Central memory CD4-positive, alpha-beta T cell (primary cell): Measurements from ENCODE around the gene VAX1.

Experiments used
- DNase-seq: peaks from one replicate; pipeline ENCODE4 v3.0.0; 2022

Gene VAX1

GRCh38 chr10:117163954-117164548 is 26.0 kb upstream of the VAX1 start:
- DNase-seq = no peak

GRCh38 chr10:117163061-117163953 is 25.2 kb upstream of the VAX1 start:
- no peak for DNase-seq

GRCh38 chr10:117162093-117163060 is 24.3 kb upstream of the VAX1 start:
- no peak for DNase-seq

GRCh38 chr10:117161386-117162033 is 23.4 kb upstream of the VAX1 start:
- DNase-seq = no peak

- DNase-seq = no peak
Observed at GRCh38 chr10:117160567-117160966, 22.5 kb upstream of the VAX1 start.

GRCh38 chr10:117159390-117159789 is 21.3 kb upstream of the VAX1 start:
- DNase-seq = no peak

- DNase-seq = no peak
Observed at GRCh38 chr10:117158297-117158696, 20.2 kb upstream of the VAX1 start.

- no peak for DNase-seq
Observed at GRCh38 chr10:117152668-117153067, 14.6 kb upstream of the VAX1 start.

GRCh38 chr10:117148284-117148683 is 10.2 kb upstream of the VAX1 start:
- no peak for DNase-seq

GRCh38 chr10:117145019-117145418 is 6.9 kb upstream of the VAX1 start:
- DNase-seq = no peak

GRCh38 chr10:117143103-117143823 is 5.2 kb upstream of the VAX1 start:
- no peak for DNase-seq

- DNase-seq = no peak
Observed at GRCh38 chr10:117140525-117140902, 2.4 kb upstream of the VAX1 start.

- DNase-seq = no peak
Observed at GRCh38 chr10:117139581-117140524, 1.8 kb upstream of the VAX1 start.

- no peak for DNase-seq
Observed at GRCh38 chr10:117138838-117139580, 939 bp upstream of the VAX1 start.

- no peak for DNase-seq
Observed at GRCh38 chr10:117137031-117137910, 799 bp downstream of the VAX1 start.

GRCh38 chr10:117136391-117136975 is 1.6 kb downstream of the VAX1 start:
- no peak for DNase-seq

GRCh38 chr10:117135480-117136140 is 2.5 kb downstream of the VAX1 start:
- no peak for DNase-seq

- no peak for DNase-seq
Observed at GRCh38 chr10:117135026-117135372, 3.1 kb downstream of the VAX1 start.
